Stimulated activated CD4-positive, alpha-beta T cell treated with anti-CD3 and anti-CD28 coated beads, Interleukin-15, amount 100 ng/mL, for 1 hour (primary cell): Measurements from ENCODE around the gene C6orf62.
"Not testable (repeated sequence)": the region's sequence is repeated elsewhere in the genome, so short reads cannot be mapped to it uniquely, and the experiment has no call there.

Source experiments
- DNase-seq, 2 donors: peaks; one replicate each; pipeline ENCODE4 v3.0.0-alpha.2; 2020; ENCODE audit warnings: low read depth in 1 of 2, low spot score in 1 of 2

Gene C6orf62

GRCh38 chr6:24719125-24719971 lies at the start of gene C6orf62:
C6orf62 (minus strand) TSS chr6:24719154; CDS start chr6:24718668, 486 bp downstream.
- DNase-seq, result peak; percentile 8 to 35

- no peak for DNase-seq
Measured at GRCh38 chr6:24768361-24768760, 49.4 kb upstream of the C6orf62 start.

GRCh38 chr6:24766680-24767462 lies 47.9 kb upstream of the C6orf62 start:
- DNase-seq, result no peak

GRCh38 chr6:24765968-24766367 lies 47.0 kb upstream of the C6orf62 start:
- DNase-seq, result not testable (repeated sequence)

- not testable (repeated sequence) for DNase-seq
Measured at GRCh38 chr6:24764833-24765828, 46.2 kb upstream of the C6orf62 start.

- no peak for DNase-seq
Measured at GRCh38 chr6:24763578-24763977, 44.6 kb upstream of the C6orf62 start.

- no peak for DNase-seq
Measured at GRCh38 chr6:24761851-24762250, 42.9 kb upstream of the C6orf62 start.

GRCh38 chr6:24761193-24761835 lies 42.4 kb upstream of the C6orf62 start:
- no peak for DNase-seq

- DNase-seq, result no peak
Measured at GRCh38 chr6:24760210-24760609, 41.3 kb upstream of the C6orf62 start.

- no peak for DNase-seq
Measured at GRCh38 chr6:24759718-24760117, 40.8 kb upstream of the C6orf62 start.

GRCh38 chr6:24757611-24758010 lies 38.7 kb upstream of the C6orf62 start:
- DNase-seq, result no peak

- no peak for DNase-seq
Measured at GRCh38 chr6:24755279-24755678, 36.3 kb upstream of the C6orf62 start.

GRCh38 chr6:24754378-24754777 lies 35.4 kb upstream of the C6orf62 start:
- not testable (repeated sequence) for DNase-seq

- no peak for DNase-seq
Measured at GRCh38 chr6:24753545-24753944, 34.6 kb upstream of the C6orf62 start.

GRCh38 chr6:24752917-24753492 lies 34.1 kb upstream of the C6orf62 start:
- no peak for DNase-seq

- DNase-seq, result no peak
Measured at GRCh38 chr6:24752503-24752902, 33.5 kb upstream of the C6orf62 start.

- DNase-seq, result not testable (repeated sequence)
Measured at GRCh38 chr6:24750878-24751277, 31.9 kb upstream of the C6orf62 start.

- no peak for DNase-seq
Measured at GRCh38 chr6:24749297-24749696, 30.3 kb upstream of the C6orf62 start.

- DNase-seq, result no peak
Measured at GRCh38 chr6:24744911-24745310, 26.0 kb upstream of the C6orf62 start.

- DNase-seq, result no peak
Measured at GRCh38 chr6:24743944-24744335, 25.0 kb upstream of the C6orf62 start.
